ENCODE results near the gene KCTD20. TPM values are rescaled to one million over a fixed set of nuclear protein-coding genes. Genes with fewer than 3 reads are reported as not detected.

Gene KCTD20
- total RNA-seq, 1 donor from 2014 or later = 29.1 TPM

DNA sequence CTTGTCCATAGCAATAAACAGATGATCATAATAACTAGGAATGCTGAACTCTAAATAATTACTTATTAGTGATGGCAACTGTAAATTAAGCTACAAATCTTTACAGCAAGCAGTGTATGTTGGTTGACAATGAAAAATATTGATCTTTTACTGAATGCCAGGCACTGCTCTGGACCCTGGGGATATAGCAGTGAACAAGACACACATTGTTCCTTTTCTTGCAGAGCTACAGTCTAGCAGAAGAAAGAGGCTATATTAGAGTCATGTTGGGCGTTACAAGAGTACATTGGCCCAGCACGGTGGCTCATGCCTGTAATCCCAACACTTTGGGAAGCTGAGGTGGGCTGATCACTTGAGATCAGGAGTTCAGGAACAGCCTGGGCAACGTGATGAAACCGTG lies 11.6 kb upstream of the KCTD20 start:
- H3K27me3 Mint-ChIP-seq (ENCODE audit: unreplicated experiment) = no peaks in the 10 kb centered on the region
- no peaks in the 10 kb centered on the region for H3K9me3 Mint-ChIP-seq (ENCODE audit: unreplicated experiment)
- H3K4me1 Mint-ChIP-seq (ENCODE audit: low read depth, unreplicated experiment) = peaks cover 3% of the 10 kb centered on the region
- no peak for DNase-seq
- H3K36me3 Mint-ChIP-seq (ENCODE audit: unreplicated experiment) = no peaks in the 10 kb centered on the region
- H3K4me3 Mint-ChIP-seq (ENCODE audit: unreplicated experiment) = no peak overlapping the region
- TF ChIP-seq, protein P1, sequence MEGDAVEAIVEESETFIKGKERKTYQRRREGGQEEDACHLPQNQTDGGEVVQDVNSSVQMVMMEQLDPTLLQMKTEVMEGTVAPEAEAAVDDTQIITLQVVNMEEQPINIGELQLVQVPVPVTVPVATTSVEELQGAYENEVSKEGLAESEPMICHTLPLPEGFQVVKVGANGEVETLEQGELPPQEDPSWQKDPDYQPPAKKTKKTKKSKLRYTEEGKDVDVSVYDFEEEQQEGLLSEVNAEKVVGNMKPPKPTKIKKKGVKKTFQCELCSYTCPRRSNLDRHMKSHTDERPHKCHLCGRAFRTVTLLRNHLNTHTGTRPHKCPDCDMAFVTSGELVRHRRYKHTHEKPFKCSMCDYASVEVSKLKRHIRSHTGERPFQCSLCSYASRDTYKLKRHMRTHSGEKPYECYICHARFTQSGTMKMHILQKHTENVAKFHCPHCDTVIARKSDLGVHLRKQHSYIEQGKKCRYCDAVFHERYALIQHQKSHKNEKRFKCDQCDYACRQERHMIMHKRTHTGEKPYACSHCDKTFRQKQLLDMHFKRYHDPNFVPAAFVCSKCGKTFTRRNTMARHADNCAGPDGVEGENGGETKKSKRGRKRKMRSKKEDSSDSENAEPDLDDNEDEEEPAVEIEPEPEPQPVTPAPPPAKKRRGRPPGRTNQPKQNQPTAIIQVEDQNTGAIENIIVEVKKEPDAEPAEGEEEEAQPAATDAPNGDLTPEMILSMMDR (IDR thresholded peaks at IDR 0.05; ENCODE audit: partially characterized antibody, unreplicated experiment) = no peak
- H3K27ac Mint-ChIP-seq (ENCODE audit: unreplicated experiment) = no peak overlapping the region

DNA sequence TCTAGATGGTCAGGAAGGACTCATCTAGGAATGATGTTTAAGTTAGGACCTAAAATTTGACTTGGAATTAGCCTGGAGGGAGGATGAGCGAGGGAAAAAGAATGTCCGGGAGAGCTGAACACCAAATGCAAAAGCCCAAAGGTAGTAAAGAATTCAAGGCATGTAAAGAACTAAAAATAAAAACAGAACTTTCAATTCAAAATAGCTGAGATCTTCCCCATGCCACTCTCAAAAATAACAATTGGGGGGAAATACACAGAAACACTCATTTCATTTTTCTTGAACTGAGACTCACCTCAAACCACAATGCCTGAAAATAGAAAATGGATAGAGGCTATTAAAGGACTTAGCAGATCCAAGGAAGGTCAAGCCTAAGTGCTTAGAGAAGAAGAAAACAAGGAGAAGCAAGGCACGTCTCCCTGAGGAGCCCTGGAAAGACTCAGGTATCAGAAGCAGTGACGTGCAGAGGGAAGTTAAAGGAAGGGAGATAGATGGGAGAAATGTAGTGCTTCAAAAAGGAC lies 10.6 kb upstream of the KCTD20 start:
- Mint-ChIP-seq H3K27ac (ENCODE audit: unreplicated experiment) (no peak overlapping the region), H3K4me3 (ENCODE audit: unreplicated experiment) (no peak overlapping the region), H3K27me3 (ENCODE audit: unreplicated experiment) (no peaks in the 10 kb centered on the region), H3K36me3 (ENCODE audit: unreplicated experiment) (no peaks in the 10 kb centered on the region), H3K4me1 (ENCODE audit: low read depth, unreplicated experiment) (peaks cover 3% of the 10 kb centered on the region), H3K9me3 (ENCODE audit: unreplicated experiment) (no peaks in the 10 kb centered on the region)
- TF ChIP-seq, protein P1 (IDR thresholded peaks at IDR 0.05; ENCODE audit: partially characterized antibody, unreplicated experiment) = no peak
- no peak for DNase-seq

DNA sequence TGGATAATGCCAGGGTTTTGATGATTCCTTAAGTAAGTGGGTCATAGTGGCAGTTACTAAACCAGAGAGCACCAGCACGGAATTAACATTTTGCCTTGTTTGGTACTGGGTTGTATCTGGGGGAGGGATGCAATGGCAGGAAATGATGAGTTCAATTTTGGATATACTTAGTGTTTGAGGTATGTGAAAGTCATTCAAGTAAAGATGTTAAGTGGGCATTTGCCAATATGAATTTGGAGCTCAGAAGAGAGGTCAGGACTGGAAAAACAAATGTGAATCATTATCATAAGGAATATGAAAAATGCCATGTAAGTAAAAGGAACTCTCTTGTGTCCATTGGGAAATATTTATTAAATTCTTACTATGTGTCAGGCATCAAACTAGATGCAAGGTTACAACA lies 6.3 kb upstream of the KCTD20 start:
- H3K4me1 Mint-ChIP-seq (ENCODE audit: low read depth, unreplicated experiment) = peaks cover 3% of the 10 kb centered on the region
- no peaks in the 10 kb centered on the region for H3K36me3 Mint-ChIP-seq (ENCODE audit: unreplicated experiment)
- no peak overlapping the region for H3K4me3 Mint-ChIP-seq (ENCODE audit: unreplicated experiment)
- no peak overlapping the region for H3K27ac Mint-ChIP-seq (ENCODE audit: unreplicated experiment)
- TF ChIP-seq, protein P1 (IDR thresholded peaks at IDR 0.05; ENCODE audit: partially characterized antibody, unreplicated experiment) = no peak
- no peak for DNase-seq
- no peaks in the 10 kb centered on the region for H3K9me3 Mint-ChIP-seq (ENCODE audit: unreplicated experiment)
- H3K27me3 Mint-ChIP-seq (ENCODE audit: unreplicated experiment) = no peaks in the 10 kb centered on the region

DNA sequence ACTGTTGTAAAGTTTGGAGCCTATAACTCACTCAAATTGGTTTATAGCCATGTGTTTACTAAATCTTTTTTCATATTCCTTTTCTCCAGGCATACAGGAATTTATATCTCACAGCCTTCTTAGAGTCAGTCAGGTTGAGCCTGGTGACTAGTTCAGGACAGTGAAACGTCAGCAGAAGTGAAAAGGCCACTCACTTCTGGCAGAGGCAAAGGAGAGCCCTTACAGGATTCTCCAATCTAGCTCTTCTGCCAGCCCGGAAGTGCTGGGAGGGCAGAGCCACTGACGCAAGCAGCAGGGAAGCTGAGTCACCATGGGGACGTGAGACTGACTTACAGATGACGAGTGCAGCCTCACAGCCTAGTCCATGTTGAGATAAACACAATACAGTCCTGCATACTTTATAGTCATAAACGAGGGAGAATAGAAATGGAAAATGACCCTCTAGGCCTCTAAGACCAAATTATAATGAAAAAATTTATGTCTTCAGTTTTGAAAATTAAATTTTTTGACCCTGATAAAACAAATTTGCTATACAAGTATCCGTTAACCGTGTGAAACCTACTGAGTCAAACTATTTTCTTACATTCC lies 1.4 kb upstream of the KCTD20 start:
- H3K9me3 Mint-ChIP-seq (ENCODE audit: unreplicated experiment) = peaks cover 4% of the 10 kb centered on the region
- H3K27ac Mint-ChIP-seq (ENCODE audit: unreplicated experiment) = peak overlapping the region; percentile 62
- peaks cover 8% of the 10 kb centered on the region for H3K27me3 Mint-ChIP-seq (ENCODE audit: unreplicated experiment)
- peak overlapping the region; percentile 57 for H3K4me3 Mint-ChIP-seq (ENCODE audit: unreplicated experiment)
- peaks cover 14% of the 10 kb centered on the region for H3K4me1 Mint-ChIP-seq (ENCODE audit: low read depth, unreplicated experiment)
- TF ChIP-seq, protein P1 (IDR thresholded peaks at IDR 0.05; ENCODE audit: partially characterized antibody, unreplicated experiment) = no peak
- no peaks in the 10 kb centered on the region for H3K36me3 Mint-ChIP-seq (ENCODE audit: unreplicated experiment)
- DNase-seq = peak; percentile 55

DNA sequence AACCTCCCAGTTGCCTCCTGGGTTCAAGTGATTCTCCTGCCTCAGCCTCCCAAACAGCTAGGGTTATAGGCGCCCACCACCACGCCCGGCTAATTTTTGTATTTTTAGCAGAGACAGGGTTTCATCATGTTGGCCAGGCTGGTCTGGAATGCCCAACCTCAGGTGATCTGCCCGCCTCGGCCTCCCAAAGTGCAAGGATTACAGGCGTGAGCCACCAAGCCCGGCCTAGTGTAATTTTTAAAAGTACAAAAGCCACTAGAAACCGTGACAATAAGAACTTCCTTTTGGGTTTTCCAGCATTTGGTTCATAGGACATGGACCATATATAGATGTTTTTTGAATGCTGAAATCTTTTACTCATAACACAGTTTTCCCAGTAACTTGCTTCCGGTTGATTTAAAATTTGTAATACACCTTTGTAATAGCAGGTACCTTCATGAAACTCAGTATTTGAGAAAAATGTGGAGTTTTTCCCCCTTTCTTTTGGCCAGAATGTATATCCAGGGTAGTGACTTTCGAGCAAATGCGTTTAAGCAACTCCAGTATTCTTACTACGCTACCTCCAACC lies 613 bp upstream of the KCTD20 start:
- no peak for DNase-seq
- peaks cover 14% of the 10 kb centered on the region for H3K4me1 Mint-ChIP-seq (ENCODE audit: low read depth, unreplicated experiment)
- H3K9me3 Mint-ChIP-seq (ENCODE audit: unreplicated experiment) = peaks cover 4% of the 10 kb centered on the region
- peaks cover 8% of the 10 kb centered on the region for H3K27me3 Mint-ChIP-seq (ENCODE audit: unreplicated experiment)
- peak overlapping the region; percentile 79 for H3K27ac Mint-ChIP-seq (ENCODE audit: unreplicated experiment)
- TF ChIP-seq, protein P1 (IDR thresholded peaks at IDR 0.05; ENCODE audit: partially characterized antibody, unreplicated experiment) = no peak
- no peaks in the 10 kb centered on the region for H3K36me3 Mint-ChIP-seq (ENCODE audit: unreplicated experiment)
- peak overlapping the region; percentile 91 for H3K4me3 Mint-ChIP-seq (ENCODE audit: unreplicated experiment)
